HG03575 (cell line): ENCODE data around the gene KCP.
"Not testable (repeated sequence)": the region's sequence is repeated elsewhere in the genome, so short reads cannot be mapped to it uniquely, and the experiment has no call there.

ENCODE experiments used
- ATAC-seq: cut with Tn5 transposase; IDR thresholded peaks from one replicate; pipeline ENCODE4 v1.9.1; 2021; ENCODE audit not compliant: unreplicated experiment, insufficient number of reproducible peaks, low FRiP score; ENCODE audit errors: extremely low read depth

KCP gene

GRCh38 chr7:128910569-128910945 is at the start of gene KCP:
KCP (minus strand) TSS chr7:128910709; CDS start chr7:128910676, 33 bp downstream.
- no peak for ATAC-seq

- no peak for ATAC-seq
Observed at GRCh38 chr7:128959296-128959695, 48.8 kb upstream of the KCP start.

- ATAC-seq, result no peak
Observed at GRCh38 chr7:128955981-128956380, 45.5 kb upstream of the KCP start.

- ATAC-seq, result no peak
Observed at GRCh38 chr7:128954830-128955802, 44.6 kb upstream of the KCP start.

GRCh38 chr7:128954150-128954549 is 43.6 kb upstream of the KCP start:
- no peak for ATAC-seq

GRCh38 chr7:128951296-128951695 is 40.8 kb upstream of the KCP start:
- ATAC-seq, result no peak

- no peak for ATAC-seq
Observed at GRCh38 chr7:128948976-128949760, 38.7 kb upstream of the KCP start.

GRCh38 chr7:128948312-128948973 is 37.9 kb upstream of the KCP start:
- ATAC-seq, result no peak

GRCh38 chr7:128947854-128948253 is 37.3 kb upstream of the KCP start:
- ATAC-seq, result no peak

GRCh38 chr7:128946936-128947830 is 36.7 kb upstream of the KCP start:
- no peak for ATAC-seq

- ATAC-seq, result no peak
Observed at GRCh38 chr7:128945668-128946366, 35.3 kb upstream of the KCP start.

- ATAC-seq, result no peak
Observed at GRCh38 chr7:128944487-128945236, 34.2 kb upstream of the KCP start.

GRCh38 chr7:128943251-128943650 is 32.7 kb upstream of the KCP start:
- ATAC-seq, result not testable (repeated sequence)

- ATAC-seq, result no peak
Observed at GRCh38 chr7:128941946-128942526, 31.5 kb upstream of the KCP start.

GRCh38 chr7:128941323-128941890 is 30.9 kb upstream of the KCP start:
- ATAC-seq, result no peak

- no peak for ATAC-seq
Observed at GRCh38 chr7:128940494-128941322, 30.2 kb upstream of the KCP start.
